Progenitor cell of endocrine pancreas (in vitro differentiated cells): ENCODE data around the gene ADCY10. TPM values are rescaled to one million over a fixed set of nuclear protein-coding genes. Genes with fewer than 3 reads are reported as not detected.

Experiments
- DNase-seq: peaks from one replicate; pipeline ENCODE4 v3.0.0; 2021; ENCODE audit warnings: low spot score; ENCODE audit not compliant: unreplicated experiment
- H3K27ac Mint-ChIP-seq: 2 replicates; pipeline ENCODE4 v1.8.0; 2021; ENCODE audit warnings: mild to moderate bottlenecking, moderate library complexity, mixed read lengths
- H3K27me3 Mint-ChIP-seq: 2 replicates; pipeline ENCODE4 v1.8.0; 2021; ENCODE audit warnings: mixed read lengths
- H3K36me3 Mint-ChIP-seq: 2 replicates; pipeline ENCODE4 v1.8.0; 2022; ENCODE audit warnings: mixed read lengths; ENCODE audit not compliant: insufficient read depth
- H3K4me1 Mint-ChIP-seq: 2 replicates; pipeline ENCODE4 v1.8.0; 2021; ENCODE audit warnings: low read depth, mixed read lengths
- H3K4me3 Mint-ChIP-seq: 2 replicates; pipeline ENCODE4 v1.8.0; 2021; ENCODE audit warnings: low read depth, mild to moderate bottlenecking, moderate library complexity, mixed read lengths
- H3K9me3 Mint-ChIP-seq: 2 replicates; pipeline ENCODE4 v1.8.0; 2021; ENCODE audit warnings: low read depth, mixed read lengths
- CTCF ChIP-seq: fragments of 200-600 bp; sonication (generic); IDR thresholded peaks from one replicate; pipeline ENCODE4 v1.5.0; 2021; ENCODE audit warnings: antibody characterized with exemption, mild to moderate bottlenecking; ENCODE audit not compliant: unreplicated experiment
- total RNA-seq: library from RNA; stranded (reverse); gene quantifications from 2 replicates; pipeline ENCODE4 v1.2.1, GENCODE V29; 2021

ADCY10 gene
- total RNA-seq, 1 donor from 2014 or later: 0.60 TPM

GRCh38 chr1:167781558-167781957, 132.4 kb downstream of the ADCY10 start:
- no peak for TF ChIP-seq CTCF
- DNase-seq: no peak
- no peaks in the 10 kb centered on the region for H3K27me3 Mint-ChIP-seq
- no peak overlapping the region for H3K4me3 Mint-ChIP-seq
- no peak overlapping the region for H3K27ac Mint-ChIP-seq
- peaks cover 54% of the 10 kb centered on the region for H3K36me3 Mint-ChIP-seq
- peaks cover 11% of the 10 kb centered on the region for H3K9me3 Mint-ChIP-seq
- H3K4me1 Mint-ChIP-seq: no peaks in the 10 kb centered on the region

- Mint-ChIP-seq H3K27ac (no peak overlapping the region), H3K27me3 (no peaks in the 10 kb centered on the region), H3K4me1 (no peaks in the 10 kb centered on the region), H3K4me3 (no peak overlapping the region), H3K9me3 (peaks cover 11% of the 10 kb centered on the region), H3K36me3 (peaks cover 61% of the 10 kb centered on the region)
- TF ChIP-seq CTCF: no peak
- DNase-seq: no peak
Measured at GRCh38 chr1:167777269-167777650, 136.7 kb downstream of the ADCY10 start.

- peaks cover 65% of the 10 kb centered on the region for H3K36me3 Mint-ChIP-seq
- no peak overlapping the region for H3K4me3 Mint-ChIP-seq
- no peak for TF ChIP-seq CTCF
- peaks cover 11% of the 10 kb centered on the region for H3K9me3 Mint-ChIP-seq
- no peaks in the 10 kb centered on the region for H3K27me3 Mint-ChIP-seq
- no peak for DNase-seq
- no peak overlapping the region for H3K27ac Mint-ChIP-seq
- no peaks in the 10 kb centered on the region for H3K4me1 Mint-ChIP-seq
Measured at GRCh38 chr1:167776616-167777268, 137.2 kb downstream of the ADCY10 start.

GRCh38 chr1:167776151-167776550, 137.8 kb downstream of the ADCY10 start:
- Mint-ChIP-seq H3K36me3 (peaks cover 66% of the 10 kb centered on the region), H3K27me3 (no peaks in the 10 kb centered on the region)

DNA sequence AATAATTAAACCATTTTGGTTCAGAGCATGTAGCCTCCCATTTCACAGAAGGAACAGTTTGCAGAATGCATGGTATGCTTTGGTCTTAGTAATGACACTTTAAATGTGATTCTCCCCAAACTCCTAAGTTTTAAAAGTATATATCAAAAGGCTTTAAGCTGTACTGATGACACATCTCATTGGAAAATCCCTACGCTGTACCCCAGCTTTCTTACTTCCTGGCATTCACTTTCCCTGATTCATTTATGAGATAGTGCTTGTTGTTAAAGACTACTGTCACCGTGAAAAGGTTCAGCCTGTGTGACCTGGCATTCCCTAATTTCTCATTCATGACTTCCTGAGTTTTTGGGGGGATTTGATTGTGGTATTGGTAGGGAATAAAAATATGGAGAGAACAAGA, 138.8 kb downstream of the ADCY10 start:
- no peak for DNase-seq
- H3K27me3 Mint-ChIP-seq: no peaks in the 10 kb centered on the region
- no peak overlapping the region for H3K27ac Mint-ChIP-seq
- TF ChIP-seq CTCF: no peak
- peaks cover 10% of the 10 kb centered on the region for H3K9me3 Mint-ChIP-seq
- no peak overlapping the region for H3K4me3 Mint-ChIP-seq
- H3K4me1 Mint-ChIP-seq: no peaks in the 10 kb centered on the region
- H3K36me3 Mint-ChIP-seq: peaks cover 67% of the 10 kb centered on the region

More at GRCh38 chr1:167776151-167776550, 137.8 kb downstream of the ADCY10 start:
- no peak for DNase-seq
- no peak for TF ChIP-seq CTCF
- Mint-ChIP-seq H3K27ac (no peak overlapping the region), H3K4me3 (no peak overlapping the region), H3K9me3 (peaks cover 11% of the 10 kb centered on the region), H3K4me1 (no peaks in the 10 kb centered on the region)
